NOMO-1 (cell line): ENCODE data around the gene SIK1.

Experiments
- DNase-seq, 2 experiments: peaks; one replicate each; lab custom pipeline; 2025; ENCODE audit not compliant: unreplicated experiment in 2 of 2; lab: John Stamatoyannopoulos, UW

SIK1 gene

DNA sequence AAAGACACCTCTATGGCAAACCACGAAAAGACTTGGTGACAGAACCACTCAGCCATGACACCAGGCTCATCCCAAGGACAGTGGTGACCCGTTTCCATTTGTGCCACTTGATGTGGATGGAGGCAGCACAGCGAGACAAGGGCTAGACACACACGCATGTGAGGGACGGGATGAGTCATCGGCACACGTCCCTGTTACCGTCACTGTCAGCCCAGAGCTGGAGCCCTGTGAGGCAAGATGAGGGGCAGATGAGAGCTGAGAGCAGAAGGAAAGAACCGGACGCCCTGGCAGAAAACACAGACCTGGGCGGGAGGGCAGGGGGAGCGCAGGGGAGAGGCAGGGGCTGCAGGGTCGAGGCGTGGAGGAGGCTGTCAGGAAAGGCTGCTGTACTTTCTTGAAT is 57.8 kb downstream of the SIK1 start:
- peak; percentile 22 to 55 for DNase-seq

GRCh38 chr21:43368685-43369084 is 58.2 kb downstream of the SIK1 start:
- no peak for DNase-seq

- DNase-seq = no peak
Measured at GRCh38 chr21:43367859-43368258, 59.1 kb downstream of the SIK1 start.

DNA sequence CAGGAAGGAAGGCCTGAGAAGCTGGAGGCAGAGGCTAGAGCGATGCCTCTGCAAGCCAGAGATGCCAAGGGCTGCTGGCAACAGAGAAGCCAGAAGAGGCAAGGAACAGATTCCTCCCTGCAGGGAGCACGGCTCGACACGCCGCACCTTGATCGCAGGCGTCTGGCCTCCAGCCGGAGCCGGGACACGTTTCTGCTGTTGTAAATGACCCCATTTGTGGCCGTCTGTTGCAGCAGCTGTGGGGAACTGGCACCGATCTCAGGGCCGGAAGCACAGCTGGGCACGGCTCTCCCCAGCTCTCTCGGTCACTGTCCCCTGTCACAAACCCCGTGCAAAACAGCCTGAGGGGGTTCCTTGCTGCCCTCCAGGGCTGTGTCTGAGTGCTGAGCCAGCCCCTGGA is 59.6 kb downstream of the SIK1 start:
- DNase-seq = no peak

DNA sequence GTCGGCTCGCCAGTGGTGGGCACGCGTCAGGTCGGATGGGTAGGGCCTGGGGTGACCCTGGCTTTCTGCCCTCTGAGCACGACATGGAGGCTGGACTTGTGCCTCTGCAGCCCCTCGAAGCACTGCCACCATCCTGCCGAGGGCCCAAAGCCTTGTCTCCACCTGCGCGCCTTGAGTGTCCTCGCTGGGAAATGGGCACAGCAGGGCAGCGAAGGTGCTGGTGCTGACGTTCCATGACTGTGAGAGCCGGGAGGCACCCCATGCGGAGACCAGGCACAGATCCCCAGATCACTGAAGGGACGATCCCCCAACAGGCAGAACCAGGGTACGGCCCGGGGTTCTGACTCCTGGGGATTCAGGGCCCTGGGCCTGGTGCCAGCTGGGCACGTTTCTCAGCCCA is 60.3 kb downstream of the SIK1 start:
- DNase-seq = no peak

- DNase-seq = no peak
Measured at GRCh38 chr21:43365611-43366426, 61.1 kb downstream of the SIK1 start.

- DNase-seq = no peak
Measured at GRCh38 chr21:43364851-43365424, 62.0 kb downstream of the SIK1 start.
